ENCODE data around the gene FMN1.

Gene FMN1

DNA sequence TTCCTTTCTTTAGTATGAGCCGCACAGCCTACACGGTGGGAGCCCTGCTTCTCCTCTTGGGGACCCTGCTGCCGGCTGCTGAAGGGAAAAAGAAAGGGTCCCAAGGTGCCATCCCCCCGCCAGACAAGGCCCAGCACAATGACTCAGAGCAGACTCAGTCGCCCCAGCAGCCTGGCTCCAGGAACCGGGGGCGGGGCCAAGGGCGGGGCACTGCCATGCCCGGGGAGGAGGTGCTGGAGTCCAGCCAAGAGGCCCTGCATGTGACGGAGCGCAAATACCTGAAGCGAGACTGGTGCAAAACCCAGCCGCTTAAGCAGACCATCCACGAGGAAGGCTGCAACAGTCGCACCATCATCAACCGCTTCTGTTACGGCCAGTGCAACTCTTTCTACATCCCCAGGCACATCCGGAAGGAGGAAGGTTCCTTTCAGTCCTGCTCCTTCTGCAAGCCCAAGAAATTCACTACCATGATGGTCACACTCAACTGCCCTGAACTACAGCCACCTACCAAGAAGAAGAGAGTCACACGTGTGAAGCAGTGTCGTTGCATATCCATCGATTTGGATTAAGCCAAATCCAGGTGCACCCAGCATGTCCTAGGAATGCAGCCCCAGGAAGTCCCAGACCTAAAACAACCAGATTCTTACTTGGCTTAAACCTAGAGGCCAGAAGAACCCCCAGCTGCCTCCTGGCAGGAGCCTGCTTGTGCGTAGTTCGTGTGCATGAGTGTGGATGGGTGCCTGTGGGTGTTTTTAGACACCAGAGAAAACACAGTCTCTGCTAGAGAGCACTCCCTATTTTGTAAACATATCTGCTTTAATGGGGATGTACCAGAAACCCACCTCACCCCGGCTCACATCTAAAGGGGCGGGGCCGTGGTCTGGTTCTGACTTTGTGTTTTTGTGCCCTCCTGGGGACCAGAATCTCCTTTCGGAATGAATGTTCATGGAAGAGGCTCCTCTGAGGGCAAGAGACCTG is 463.5 kb downstream of the FMN1 start:
- H3K4me3 ChIP-seq (ENCODE audit: low read depth, low read length) = no peak overlapping the region
- TF ChIP-seq, protein P1, sequence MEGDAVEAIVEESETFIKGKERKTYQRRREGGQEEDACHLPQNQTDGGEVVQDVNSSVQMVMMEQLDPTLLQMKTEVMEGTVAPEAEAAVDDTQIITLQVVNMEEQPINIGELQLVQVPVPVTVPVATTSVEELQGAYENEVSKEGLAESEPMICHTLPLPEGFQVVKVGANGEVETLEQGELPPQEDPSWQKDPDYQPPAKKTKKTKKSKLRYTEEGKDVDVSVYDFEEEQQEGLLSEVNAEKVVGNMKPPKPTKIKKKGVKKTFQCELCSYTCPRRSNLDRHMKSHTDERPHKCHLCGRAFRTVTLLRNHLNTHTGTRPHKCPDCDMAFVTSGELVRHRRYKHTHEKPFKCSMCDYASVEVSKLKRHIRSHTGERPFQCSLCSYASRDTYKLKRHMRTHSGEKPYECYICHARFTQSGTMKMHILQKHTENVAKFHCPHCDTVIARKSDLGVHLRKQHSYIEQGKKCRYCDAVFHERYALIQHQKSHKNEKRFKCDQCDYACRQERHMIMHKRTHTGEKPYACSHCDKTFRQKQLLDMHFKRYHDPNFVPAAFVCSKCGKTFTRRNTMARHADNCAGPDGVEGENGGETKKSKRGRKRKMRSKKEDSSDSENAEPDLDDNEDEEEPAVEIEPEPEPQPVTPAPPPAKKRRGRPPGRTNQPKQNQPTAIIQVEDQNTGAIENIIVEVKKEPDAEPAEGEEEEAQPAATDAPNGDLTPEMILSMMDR (IDR thresholded peaks at IDR 0.05; ENCODE audit: low read depth, low read length) = no peak

DNA sequence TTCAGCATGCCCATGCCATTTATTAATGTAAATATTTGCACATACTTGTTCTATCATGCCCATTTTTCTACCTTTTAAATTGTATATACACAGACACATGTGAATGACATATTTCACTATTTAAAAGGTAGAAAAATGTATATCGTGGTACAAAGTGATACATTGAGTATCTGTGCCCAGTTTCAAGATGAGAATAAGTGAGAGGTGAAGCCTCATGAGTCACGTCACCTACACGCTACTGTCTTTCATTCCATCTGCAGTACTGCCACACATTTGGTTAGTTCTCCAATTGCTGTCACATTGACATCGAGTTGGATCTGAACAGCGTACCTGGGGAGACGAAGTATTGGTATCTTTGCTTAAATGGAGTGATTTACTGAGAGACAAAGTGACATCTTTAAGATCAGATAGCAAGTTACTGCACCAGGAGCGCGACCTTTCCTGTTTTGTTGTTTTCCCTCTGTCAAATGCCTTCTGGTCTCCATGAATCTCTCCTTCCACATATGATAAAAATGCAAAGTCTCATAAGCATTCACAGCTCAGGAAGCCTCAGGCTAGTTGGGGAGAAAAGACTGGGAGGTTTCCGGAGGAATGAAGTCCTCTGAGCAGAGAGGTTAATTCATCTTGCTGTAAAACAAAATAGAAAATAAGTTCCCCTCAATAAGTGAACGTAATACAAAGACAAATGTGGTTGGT is 464.7 kb downstream of the FMN1 start:
- no peak overlapping the region for H3K4me3 ChIP-seq (ENCODE audit: low read depth, low read length)
- TF ChIP-seq, protein P1 (IDR thresholded peaks at IDR 0.05; ENCODE audit: low read depth, low read length) = no peak

DNA sequence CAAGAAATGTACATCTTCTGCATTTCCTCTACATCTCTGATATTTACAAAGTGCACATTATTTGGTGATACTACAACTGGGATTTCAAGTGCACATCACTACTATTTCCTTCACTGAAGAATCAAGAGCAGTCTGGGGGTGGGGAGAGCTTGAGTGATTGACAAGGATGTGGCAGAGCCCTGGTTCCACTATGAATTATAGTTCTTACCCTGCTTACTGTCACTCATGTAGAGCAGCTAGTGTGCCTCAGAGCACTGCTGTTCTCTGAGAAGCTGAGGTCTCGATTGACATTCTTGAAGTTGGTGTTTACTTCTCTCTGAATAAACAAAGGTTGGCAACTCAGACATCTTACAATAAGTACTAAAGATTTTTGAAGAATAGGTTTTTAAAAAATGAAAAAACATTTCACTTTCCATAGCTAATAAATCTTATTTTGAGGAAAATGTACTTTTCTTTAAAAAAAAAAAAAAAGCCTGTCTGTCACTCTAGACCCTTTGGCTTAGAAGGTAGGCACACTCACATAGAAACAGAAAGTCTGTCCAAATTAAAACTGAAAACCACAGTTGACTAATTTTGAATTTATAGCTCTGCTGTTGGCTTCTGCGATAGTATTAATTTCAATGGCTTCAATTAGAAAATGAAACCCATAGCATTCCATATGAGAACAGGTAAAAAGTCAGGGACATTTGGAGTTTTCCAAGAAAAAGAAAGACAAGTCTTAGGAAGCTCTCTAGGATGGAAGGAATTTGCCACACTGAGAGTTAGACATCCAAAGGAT is 471.2 kb downstream of the FMN1 start:
- TF ChIP-seq, protein P1 (IDR thresholded peaks at IDR 0.05; ENCODE audit: low read depth, low read length) = no peak
- no peak overlapping the region for H3K4me3 ChIP-seq (ENCODE audit: low read depth, low read length)

DNA sequence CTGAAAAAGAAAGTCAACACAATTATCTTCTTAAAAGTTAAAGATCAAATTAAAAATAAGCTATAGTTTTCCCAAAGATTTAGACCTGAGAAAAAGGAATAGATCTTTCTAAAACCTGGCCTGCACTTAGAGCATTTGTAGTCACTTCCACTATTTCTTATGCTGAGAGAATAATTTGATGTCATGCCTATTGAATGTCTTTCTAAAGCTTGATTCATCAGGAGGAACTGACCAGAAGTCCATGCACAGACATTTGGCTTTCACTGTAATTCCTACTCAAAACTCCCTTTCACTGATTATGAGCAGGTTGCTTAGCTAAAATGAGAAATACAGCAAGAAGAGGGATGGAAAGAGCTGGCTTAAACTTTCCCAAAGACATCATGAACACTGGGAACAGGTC is 472.4 kb downstream of the FMN1 start:
- TF ChIP-seq, protein P1 (IDR thresholded peaks at IDR 0.05; ENCODE audit: low read depth, low read length) = no peak
- no peak overlapping the region for H3K4me3 ChIP-seq (ENCODE audit: low read depth, low read length)

DNA sequence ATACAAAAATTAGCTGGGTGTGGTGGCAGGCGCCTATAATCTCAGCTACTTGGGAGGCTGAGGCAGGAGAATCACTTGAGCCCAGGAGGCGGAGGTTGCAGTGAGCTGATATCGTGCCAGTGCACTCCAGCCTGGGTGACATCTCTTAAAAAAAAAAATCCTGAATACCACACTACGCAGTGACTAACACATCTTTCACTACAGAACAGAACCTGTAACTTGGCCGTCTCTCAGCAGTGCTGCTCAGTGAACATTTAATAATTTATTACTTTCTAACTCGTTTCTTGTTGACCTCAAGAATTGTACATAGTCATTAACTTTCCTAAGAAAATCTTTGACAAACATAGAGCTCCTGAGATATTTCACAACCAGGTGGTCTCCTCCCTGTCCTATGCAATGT is 472.9 kb downstream of the FMN1 start:
- TF ChIP-seq, protein P1 (IDR thresholded peaks at IDR 0.05; ENCODE audit: low read depth, low read length) = no peak
- no peak overlapping the region for H3K4me3 ChIP-seq (ENCODE audit: low read depth, low read length)

DNA sequence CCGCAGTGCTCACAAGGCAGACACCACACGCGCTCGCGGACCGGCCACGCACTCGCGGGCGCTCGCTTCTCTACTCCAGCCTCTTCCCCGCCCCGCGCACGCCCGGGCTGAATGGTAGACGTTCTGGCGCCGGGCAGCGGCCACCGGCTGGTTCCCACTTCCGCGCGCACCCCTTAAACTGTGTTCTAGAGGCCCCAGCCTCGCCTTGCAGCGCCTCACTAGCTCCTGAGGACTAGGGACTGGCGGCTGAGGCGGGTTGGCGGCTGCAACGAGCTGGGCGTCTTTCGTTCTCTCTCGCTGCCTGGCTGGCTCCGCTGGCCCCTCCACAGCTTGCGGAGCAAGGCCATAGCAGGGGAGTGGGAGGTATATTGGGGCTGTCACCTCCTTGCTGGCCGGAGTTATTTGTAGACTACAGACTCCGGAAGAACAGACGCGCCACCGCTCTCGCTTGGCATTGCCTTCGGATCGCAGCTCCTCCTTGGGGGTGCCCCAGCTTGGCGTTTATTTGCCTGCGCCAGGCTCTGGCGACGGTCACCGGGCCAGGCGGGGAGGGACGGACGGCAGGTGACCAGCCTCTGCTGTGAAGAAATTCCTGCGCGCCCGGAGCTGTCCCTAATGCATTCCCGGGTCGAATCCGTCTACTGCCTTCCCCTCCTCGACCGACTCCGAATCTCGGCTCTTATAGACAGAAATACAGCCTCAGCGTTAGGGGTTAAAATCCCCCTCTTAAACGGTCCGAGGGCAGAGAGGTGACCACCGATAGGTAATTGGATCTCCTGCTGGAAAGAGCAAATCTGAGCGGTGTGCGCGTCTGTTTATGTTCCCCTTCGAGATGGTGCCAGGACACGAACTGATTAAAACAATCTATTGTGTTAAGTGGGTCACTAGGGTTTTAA is 475.4 kb downstream of the FMN1 start:
- TF ChIP-seq, protein P1 (IDR thresholded peaks at IDR 0.05; ENCODE audit: low read depth, low read length) = no peak
- H3K4me3 ChIP-seq (ENCODE audit: low read depth, low read length) = peak overlapping the region; percentile 86

Data from WI38 (cell line).